Measurements from ENCODE around the gene CDKL2. TPM values are rescaled to one million over a fixed set of nuclear protein-coding genes. Genes with fewer than 3 reads are reported as not detected.
A peak's percentile ranks its signal among the peaks of the same experiment; 100 is the strongest.

CDKL2 gene
- polyA plus RNA-seq, 1 donor (not counting 4 experiments of a cell fraction or from before 2014, with no cell fraction given) = 0.64 TPM

GRCh38 chr4:75653845-75654503 is 23.6 kb upstream of the CDKL2 start:
- Histone ChIP-seq H3K27ac (ENCODE audit: control insufficient read depth, insufficient read depth, low read length) (no peak overlapping the region), H3K4me3 (ENCODE audit: control insufficient read depth in 2 of 3, extremely low read depth in 1 of 3, insufficient read depth in 2 of 3, low read depth in 1 of 3, low read length in 3 of 3) (no peak overlapping the region), H3K36me3 (ENCODE audit: control insufficient read depth in 2 of 2, extremely low read depth in 1 of 2, insufficient read depth in 2 of 2, low read length in 2 of 2) (peaks cover 12 to 24% of the 10 kb centered on the region in 2 experiments), H3K9me3 (ENCODE audit: control insufficient read depth, low read depth, low read length) (no peaks in the 10 kb centered on the region), H3K9me1 (ENCODE audit: control insufficient read depth, extremely low read depth, insufficient read depth, low read length) (no peaks in the 10 kb centered on the region), H3K4me2 (ENCODE audit: control insufficient read depth, extremely low read depth, insufficient read depth, low read depth, low read length) (no peak overlapping the region), H4K20me1 (ENCODE audit: control insufficient read depth, extremely low read depth, insufficient read depth, low read length) (no peaks in the 10 kb centered on the region), H3K9ac (ENCODE audit: control insufficient read depth, extremely low read depth, insufficient read depth, low read length) (no peak overlapping the region), H3K79me2 (ENCODE audit: control insufficient read depth, insufficient read depth, low read length) (peaks cover 33% of the 10 kb centered on the region), H3K27me3 (ENCODE audit: control insufficient read depth, extremely low read depth, insufficient read depth, low read length) (no peaks in the 10 kb centered on the region), H2AFZ (ENCODE audit: control insufficient read depth, low read length) (no peak overlapping the region), H3K4me1 (ENCODE audit: control insufficient read depth, extremely low read depth, insufficient read depth, low read length) (peaks cover 5% of the 10 kb centered on the region)
- FAIRE-seq = peak; percentile 51
- TF ChIP-seq EZH2 (IDR thresholded peaks at IDR 0.05; ENCODE audit: low read length) (no peak), CTCF (optimal IDR thresholded peaks at IDR 0.05 in 1 of 3, IDR thresholded peaks at IDR 0.05 in 1 of 3, conservative IDR thresholded peaks at IDR 0.05 in 1 of 3; ENCODE audit: extremely low read depth in 1 of 3, insufficient read depth in 2 of 3, low read length in 3 of 3) (peak; percentile 54 to 57 (median 56))
- dilution Hi-C loops (cut with MboI; ENCODE audit: extremely low pct_ligation_motif_present, low sequenced_read_pairs) = no loop called here
- no peak for DNase-seq (ENCODE audit: low read depth, low spot score)

GRCh38 chr4:75644095-75644494 is 13.8 kb upstream of the CDKL2 start:
- Histone ChIP-seq H3K79me2 (ENCODE audit: control insufficient read depth, insufficient read depth, low read length) (no peaks in the 10 kb centered on the region), H3K4me2 (ENCODE audit: control insufficient read depth, extremely low read depth, insufficient read depth, low read depth, low read length) (no peak overlapping the region), H3K9ac (ENCODE audit: control insufficient read depth, extremely low read depth, insufficient read depth, low read length) (no peak overlapping the region), H4K20me1 (ENCODE audit: control insufficient read depth, extremely low read depth, insufficient read depth, low read length) (no peaks in the 10 kb centered on the region), H3K4me1 (ENCODE audit: control insufficient read depth, extremely low read depth, insufficient read depth, low read length) (no peaks in the 10 kb centered on the region), H3K27ac (ENCODE audit: control insufficient read depth, insufficient read depth, low read length) (no peak overlapping the region), H3K36me3 (ENCODE audit: control insufficient read depth in 2 of 2, extremely low read depth in 1 of 2, insufficient read depth in 2 of 2, low read length in 2 of 2) (peaks cover 11 to 29% of the 10 kb centered on the region in 2 experiments), H3K9me3 (ENCODE audit: control insufficient read depth, low read depth, low read length) (no peaks in the 10 kb centered on the region), H3K4me3 (ENCODE audit: control insufficient read depth in 2 of 3, extremely low read depth in 1 of 3, insufficient read depth in 2 of 3, low read depth in 1 of 3, low read length in 3 of 3) (no peak overlapping the region), H3K27me3 (ENCODE audit: control insufficient read depth, extremely low read depth, insufficient read depth, low read length) (no peaks in the 10 kb centered on the region), H3K9me1 (ENCODE audit: control insufficient read depth, extremely low read depth, insufficient read depth, low read length) (no peaks in the 10 kb centered on the region), H2AFZ (ENCODE audit: control insufficient read depth, low read length) (no peak overlapping the region)
- DNase-seq (ENCODE audit: low read depth, low spot score) = no peak
- dilution Hi-C loops (cut with MboI; ENCODE audit: extremely low pct_ligation_motif_present, low sequenced_read_pairs) = no loop called here
- no peak for FAIRE-seq
- TF ChIP-seq EZH2 (IDR thresholded peaks at IDR 0.05; ENCODE audit: low read length) (no peak), CTCF (optimal IDR thresholded peaks at IDR 0.05 in 1 of 3, IDR thresholded peaks at IDR 0.05 in 1 of 3, conservative IDR thresholded peaks at IDR 0.05 in 1 of 3; ENCODE audit: extremely low read depth in 1 of 3, insufficient read depth in 2 of 3, low read length in 3 of 3) (no peak)
